Measurements from ENCODE around the gene SEC23B. TPM values are rescaled to one million over a fixed set of nuclear protein-coding genes. Genes with fewer than 3 reads are reported as not detected.

Gene SEC23B
- total RNA-seq, 1 experiment from 2014 or later: 67.1 TPM

- no peaks in the 10 kb centered on the region for H3K27me3 Mint-ChIP-seq (ENCODE audit: low read depth)
- no peaks in the 10 kb centered on the region for H3K9me3 Mint-ChIP-seq
- CTCF ChIA-PET: interaction anchor here (1.0 kb wide), 1 partner anchor 29 kb away, joined by 3 read pairs; no protein-coding TSS in a partner anchor
- peak overlapping the region; percentile 99 for H3K4me3 Mint-ChIP-seq
- POLR2A ChIA-PET: interaction anchor here (2.0 kb wide), 1 partner anchor 42 kb away, joined by 21 read pairs; the partner anchor contains the start of gene SEC23B
- DNase-seq (ENCODE audit: low spot score): no peak
- ATAC-seq: no peak
- H3K36me3 Mint-ChIP-seq: no peaks in the 10 kb centered on the region
- no peak for TF ChIP-seq TCF7 (CRISPR knock-in tag; IDR thresholded peaks at IDR 0.05; ENCODE audit: low read depth)
- H3K4me1 Mint-ChIP-seq: peaks cover 12% of the 10 kb centered on the region
- no peak overlapping the region; the same call in 1 of the 2 replicates for H3K27ac Mint-ChIP-seq
These were observed 42.1 kb upstream of the SEC23B start for GRCh38 chr20:18465536-18466200.

DNA sequence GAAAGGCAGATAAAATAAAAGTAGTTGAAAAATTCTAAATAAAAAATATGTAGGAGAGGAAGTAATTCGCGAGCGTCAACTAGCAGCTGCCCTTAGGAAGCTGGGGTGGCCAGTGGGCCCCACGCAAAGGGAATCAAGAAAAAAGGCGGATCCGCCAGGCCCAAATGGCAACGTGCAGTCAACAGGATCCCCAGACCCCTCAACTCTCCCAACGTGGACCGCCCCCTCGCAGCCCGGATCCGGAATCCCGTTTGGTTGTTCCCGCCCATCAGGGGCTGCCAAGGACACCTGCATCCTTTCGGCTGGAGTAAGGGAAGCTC is 41.2 kb upstream of the SEC23B start:
- peak overlapping the region; percentile 100 for H3K27ac Mint-ChIP-seq
- peak; percentile 84 for ATAC-seq
- peaks cover 12% of the 10 kb centered on the region for H3K4me1 Mint-ChIP-seq
- no peak for TF ChIP-seq TP53 (CRISPR knock-in tag; IDR thresholded peaks at IDR 0.05)
- no peak for TF ChIP-seq FOXJ3 (CRISPR knock-in tag; IDR thresholded peaks at IDR 0.05; ENCODE audit: borderline replicate concordance)
- no peak for TF ChIP-seq KAT7 (CRISPR knock-in tag; IDR thresholded peaks at IDR 0.05; ENCODE audit: borderline replicate concordance)
- TF ChIP-seq, protein P1, sequence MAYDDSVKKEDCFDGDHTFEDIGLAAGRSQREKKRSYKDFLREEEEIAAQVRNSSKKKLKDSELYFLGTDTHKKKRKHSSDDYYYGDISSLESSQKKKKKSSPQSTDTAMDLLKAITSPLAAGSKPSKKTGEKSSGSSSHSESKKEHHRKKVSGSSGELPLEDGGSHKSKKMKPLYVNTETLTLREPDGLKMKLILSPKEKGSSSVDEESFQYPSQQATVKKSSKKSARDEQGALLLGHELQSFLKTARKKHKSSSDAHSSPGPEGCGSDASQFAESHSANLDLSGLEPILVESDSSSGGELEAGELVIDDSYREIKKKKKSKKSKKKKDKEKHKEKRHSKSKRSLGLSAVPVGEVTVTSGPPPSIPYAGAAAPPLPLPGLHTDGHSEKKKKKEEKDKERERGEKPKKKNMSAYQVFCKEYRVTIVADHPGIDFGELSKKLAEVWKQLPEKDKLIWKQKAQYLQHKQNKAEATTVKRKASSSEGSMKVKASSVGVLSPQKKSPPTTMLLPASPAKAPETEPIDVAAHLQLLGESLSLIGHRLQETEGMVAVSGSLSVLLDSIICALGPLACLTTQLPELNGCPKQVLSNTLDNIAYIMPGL (CRISPR knock-in tag; IDR thresholded peaks at IDR 0.05): peak; percentile 15; the same call in 1 of the 2 replicates
- TF ChIP-seq AR (CRISPR knock-in tag; IDR thresholded peaks at IDR 0.05): no peak
- TF ChIP-seq MAX (CRISPR knock-in tag; IDR thresholded peaks at IDR 0.05): peak; percentile 50; the same call in 1 of the 2 replicates
- no peak for TF ChIP-seq MLX (CRISPR knock-in tag; IDR thresholded peaks at IDR 0.05)
- TF ChIP-seq ERG (CRISPR knock-in tag; IDR thresholded peaks at IDR 0.05): no peak
- TF ChIP-seq, protein P2, sequence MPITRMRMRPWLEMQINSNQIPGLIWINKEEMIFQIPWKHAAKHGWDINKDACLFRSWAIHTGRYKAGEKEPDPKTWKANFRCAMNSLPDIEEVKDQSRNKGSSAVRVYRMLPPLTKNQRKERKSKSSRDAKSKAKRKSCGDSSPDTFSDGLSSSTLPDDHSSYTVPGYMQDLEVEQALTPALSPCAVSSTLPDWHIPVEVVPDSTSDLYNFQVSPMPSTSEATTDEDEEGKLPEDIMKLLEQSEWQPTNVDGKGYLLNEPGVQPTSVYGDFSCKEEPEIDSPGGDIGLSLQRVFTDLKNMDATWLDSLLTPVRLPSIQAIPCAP (CRISPR knock-in tag; IDR thresholded peaks at IDR 0.05): no peak
- no peak for DNase-seq (ENCODE audit: low spot score)
- POLR2A ChIA-PET: interaction anchor here (0.8 to 2.0 kb wide), 4 partner anchors 30 to 178 kb away, joined by 3 to 21 read pairs (median 5); partner anchors contain the start of genes RBBP9, SEC23B and ZNF133
- CTCF ChIA-PET: interaction anchor here (0.8 to 1.1 kb wide), 5 partner anchors 25 to 86 kb away, joined by 3 to 5 read pairs (median 3); partner anchors contain the start of gene SEC23B
- H3K36me3 Mint-ChIP-seq: peaks cover 6% of the 10 kb centered on the region; the same call in 1 of the 2 replicates
- no peaks in the 10 kb centered on the region for H3K27me3 Mint-ChIP-seq (ENCODE audit: low read depth)
- peak overlapping the region; percentile 99 for H3K4me3 Mint-ChIP-seq
- no peaks in the 10 kb centered on the region for H3K9me3 Mint-ChIP-seq

Measured in WTC11 (cell line).